GM18505 (cell line): Measurements from ENCODE around the gene KRTAP2-2.
"Not testable (repeated sequence)": the region's sequence is repeated elsewhere in the genome, so short reads cannot be mapped to it uniquely, and the experiment has no call there.

Experiments used
- ATAC-seq: cut with Tn5 transposase; IDR thresholded peaks from one replicate; pipeline ENCODE4 v1.9.1; 2021; ENCODE audit not compliant: unreplicated experiment
- POLR2A ChIP-seq: IDR thresholded peaks from 4 replicates; pipeline ENCODE4 v1.6.1; 2011; ENCODE audit warnings: borderline replicate concordance; ENCODE audit not compliant: insufficient read depth, insufficient read length; ENCODE audit errors: extremely low read depth

The KRTAP2-2 gene

DNA sequence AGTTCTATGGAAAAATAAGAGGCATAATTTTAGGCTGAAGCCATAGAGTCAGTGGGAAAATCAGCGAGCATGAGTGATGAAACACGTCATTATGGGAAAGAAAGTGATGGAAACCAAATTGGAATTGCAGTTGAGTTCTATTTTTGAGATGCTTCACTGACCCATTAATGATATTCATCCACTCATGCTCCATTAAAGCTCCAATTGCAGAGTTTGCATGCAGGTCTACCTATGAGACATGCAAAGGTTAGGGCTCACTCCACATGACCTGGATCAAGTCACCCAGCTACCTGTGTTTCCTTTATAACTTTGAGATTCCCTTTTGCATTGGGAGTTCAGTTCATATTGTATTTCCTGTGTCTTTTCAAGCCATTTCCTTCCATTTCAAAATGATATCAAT lies 18.6 kb upstream of the KRTAP2-2 start:
- ATAC-seq, result no peak
- TF ChIP-seq POLR2A, result no peak

GRCh38 chr17:41071606-41072360 lies 16.8 kb upstream of the KRTAP2-2 start:
- no peak for ATAC-seq
- no peak for TF ChIP-seq POLR2A

GRCh38 chr17:41069031-41069430 lies 14.0 kb upstream of the KRTAP2-2 start:
- no peak for ATAC-seq
- no peak for TF ChIP-seq POLR2A

DNA sequence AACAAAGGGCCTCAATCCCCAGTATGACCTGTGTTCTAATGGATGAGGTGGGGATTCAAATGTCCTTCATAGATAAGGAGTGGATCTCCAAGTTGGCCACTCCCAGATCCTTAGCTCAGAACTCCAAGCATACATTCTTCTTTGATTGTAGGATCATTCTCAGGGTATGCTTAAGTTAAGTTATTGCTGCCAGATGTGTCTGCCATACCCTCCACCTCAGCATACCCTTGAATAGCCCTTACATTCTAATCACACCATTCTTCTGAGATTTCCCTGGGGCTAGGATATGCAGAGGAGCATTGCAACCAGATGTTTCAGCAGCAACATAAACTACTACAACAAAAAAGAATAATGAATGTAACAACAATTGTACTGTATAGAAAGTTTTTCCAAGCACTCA lies 12.3 kb upstream of the KRTAP2-2 start:
- no peak for ATAC-seq
- no peak for TF ChIP-seq POLR2A

DNA sequence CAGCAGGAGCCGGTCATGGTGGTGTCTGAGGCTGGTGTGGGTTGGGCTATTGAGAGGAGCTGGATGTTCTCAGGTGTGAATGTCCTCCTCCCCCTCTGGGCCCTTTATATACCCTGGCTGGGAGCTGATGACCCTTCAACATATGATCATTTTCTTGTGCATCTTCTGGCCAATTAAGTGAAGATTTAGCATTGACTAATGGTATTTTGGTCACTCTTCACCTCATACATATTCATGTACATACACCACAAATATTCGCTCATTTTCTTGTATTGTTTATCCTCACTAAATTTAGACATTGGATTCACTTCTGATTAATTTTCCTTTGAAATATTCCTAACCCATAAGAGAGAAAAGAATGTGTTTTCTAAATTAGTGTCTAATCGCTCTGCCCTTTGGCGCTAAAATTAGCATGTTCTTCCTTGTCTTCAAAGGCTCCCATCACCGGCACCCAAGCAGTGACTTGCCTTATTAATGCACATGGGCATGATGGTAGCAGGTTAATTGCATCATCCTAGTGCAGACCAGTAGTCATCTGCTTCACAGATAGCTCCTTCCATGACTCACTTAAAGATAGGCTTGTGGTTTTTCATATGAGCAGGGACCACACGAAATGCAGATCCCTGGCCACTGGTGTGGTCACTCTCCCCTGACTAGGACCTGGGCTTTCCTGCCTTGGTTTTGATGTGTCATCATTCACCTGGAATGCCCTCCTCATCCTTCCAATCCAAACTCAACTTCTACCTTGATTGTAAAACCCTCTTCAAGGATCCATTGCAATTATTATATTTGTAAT lies 11.0 kb upstream of the KRTAP2-2 start, which contains the start of gene KRTAP2-4:
TSS of gene KRTAP2-4 (minus strand) at position 51 of the 796 bp plus-strand sequence. CDS start at position 17, 34 bp downstream.
- ATAC-seq, result no peak
- TF ChIP-seq POLR2A, result no peak

- ATAC-seq, result not testable (repeated sequence)
These were observed 10.1 kb upstream of the KRTAP2-2 start for GRCh38 chr17:41065016-41065689.

DNA sequence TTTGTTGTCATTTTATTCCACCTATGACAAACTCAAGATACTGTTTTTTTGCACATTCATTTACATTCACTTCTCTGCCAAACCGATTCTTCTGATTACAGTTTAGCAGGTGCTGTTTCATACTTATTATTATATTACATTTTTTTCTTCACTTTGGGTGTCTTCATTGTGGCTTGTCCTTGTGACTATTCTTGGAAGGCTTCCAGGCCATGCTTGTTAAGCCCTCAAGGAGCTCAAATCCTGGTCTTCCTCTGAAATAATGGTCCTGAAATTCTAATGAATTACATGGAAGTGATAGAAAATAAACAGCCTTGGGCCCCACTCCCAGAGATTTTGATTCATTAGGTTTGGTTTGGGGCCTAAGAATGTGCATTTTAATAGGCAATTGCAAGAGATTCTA lies 9.3 kb upstream of the KRTAP2-2 start:
- no peak for TF ChIP-seq POLR2A
- ATAC-seq, result no peak

DNA sequence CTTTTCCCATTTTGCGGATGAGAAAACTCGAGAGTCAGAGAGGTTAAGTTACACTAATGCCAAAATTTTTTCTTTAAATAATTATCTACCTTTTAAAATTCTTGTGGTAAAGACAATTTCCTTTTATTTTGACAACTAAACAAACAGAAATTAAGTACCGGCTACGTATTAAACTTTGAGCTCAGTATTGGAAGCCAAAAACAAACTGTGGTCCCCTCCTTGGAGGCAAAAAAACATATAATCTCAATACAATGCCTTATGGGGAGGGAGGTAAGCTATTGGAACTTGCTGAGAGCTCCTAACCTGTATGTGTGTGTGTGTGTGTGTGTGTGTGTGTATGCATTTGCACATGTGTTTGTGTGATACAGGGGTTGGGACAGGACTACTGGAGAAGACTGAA lies 8.4 kb upstream of the KRTAP2-2 start:
- ATAC-seq, result no peak
- no peak for TF ChIP-seq POLR2A

DNA sequence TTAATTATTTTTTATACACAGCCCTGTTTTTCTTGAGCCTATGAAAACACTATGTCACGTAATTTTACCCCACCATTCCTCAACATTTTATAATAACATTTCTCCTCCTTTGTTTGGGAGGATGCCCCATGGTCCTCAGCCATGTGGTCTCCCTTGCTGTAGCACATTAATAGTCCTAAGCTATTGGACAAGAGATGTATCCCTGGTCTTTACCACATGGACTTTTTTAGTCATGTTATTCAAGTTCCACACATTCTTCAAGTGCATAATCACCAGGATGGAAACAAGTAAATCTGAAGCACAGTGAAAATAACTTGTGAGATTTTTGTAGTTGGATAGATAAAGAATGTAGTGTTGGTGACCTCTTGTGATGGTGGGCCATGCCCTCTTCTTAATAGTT lies 6.9 kb upstream of the KRTAP2-2 start:
- no peak for ATAC-seq
- TF ChIP-seq POLR2A, result no peak

DNA sequence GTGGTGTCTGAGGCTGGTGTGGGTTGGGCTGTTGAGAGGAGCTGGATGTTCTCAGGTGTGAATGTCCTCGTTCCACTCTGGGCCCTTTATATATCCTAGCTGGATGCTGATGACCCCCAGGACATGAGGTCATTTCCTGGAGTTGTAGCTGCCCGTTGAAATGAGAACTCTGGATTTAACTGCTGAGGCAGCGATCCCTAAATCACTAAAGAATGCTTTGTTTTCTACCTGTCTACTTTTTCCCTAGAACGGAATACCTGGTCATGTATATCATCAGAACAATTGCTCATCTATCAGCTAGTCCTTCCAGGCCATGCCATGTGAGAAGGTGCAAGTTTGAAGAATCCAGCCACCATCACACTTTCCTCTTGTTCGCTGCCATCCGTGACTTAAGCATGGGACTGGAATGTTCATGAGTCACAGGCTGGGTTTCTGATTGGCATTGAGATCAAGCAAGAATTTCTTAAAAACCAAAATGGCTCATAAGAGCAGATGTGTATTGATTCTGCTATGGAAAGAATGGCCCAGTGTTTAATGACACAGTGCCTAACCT lies 5.1 kb upstream of the KRTAP2-2 start, which contains the start of gene KRTAP2-3:
TSS of gene KRTAP2-3 (minus strand) at position 63 of the 553 bp plus-strand sequence. CDS start 64 bp downstream, outside the sequence.
- no peak for TF ChIP-seq POLR2A
- ATAC-seq, result no peak

- not testable (repeated sequence) for ATAC-seq
These were observed 4.4 kb upstream of the KRTAP2-2 start for GRCh38 chr17:41059276-41060051.

- TF ChIP-seq POLR2A, result no peak
- no peak for ATAC-seq
These were observed 3.7 kb upstream of the KRTAP2-2 start for GRCh38 chr17:41058741-41059140.

DNA sequence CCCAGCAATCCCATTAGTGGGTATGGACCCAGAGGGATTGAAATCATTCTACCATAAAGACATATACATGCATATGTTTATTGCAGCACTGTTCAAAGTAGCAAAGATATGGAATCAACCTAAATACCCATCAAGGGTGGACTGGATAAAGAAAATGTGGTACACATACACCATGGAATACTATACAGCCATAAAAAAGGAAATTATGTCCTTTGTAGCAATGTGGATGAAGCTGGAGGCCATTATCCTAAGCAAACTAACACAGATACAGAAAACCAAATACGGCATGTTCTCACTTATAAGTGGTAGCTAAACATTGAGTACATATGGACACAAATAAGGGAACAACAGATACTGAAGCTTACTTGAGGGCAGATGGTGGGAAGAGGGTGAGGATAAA lies 2.5 kb upstream of the KRTAP2-2 start:
- no peak for ATAC-seq
- TF ChIP-seq POLR2A, result no peak

DNA sequence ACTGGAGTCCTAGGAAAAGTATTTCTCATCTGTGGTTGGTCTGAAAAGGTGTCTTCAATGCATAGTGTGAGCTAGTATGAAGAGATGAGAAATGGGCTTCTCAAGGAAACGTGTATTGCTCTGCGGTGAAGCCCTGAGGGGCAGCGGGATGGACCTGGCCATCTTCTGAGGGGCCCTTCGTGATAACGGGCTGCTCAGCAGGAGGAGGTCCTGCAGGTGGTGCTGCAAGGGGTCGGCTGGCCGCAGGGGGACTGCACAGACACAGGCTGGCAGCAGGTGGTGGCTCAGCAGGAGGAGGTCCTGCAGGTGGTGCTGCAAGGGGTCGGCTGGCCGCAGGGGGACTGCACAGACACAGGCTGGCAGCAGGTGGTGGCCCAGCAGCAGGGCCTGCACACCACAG lies 474 bp downstream of the KRTAP2-2 start:
- ATAC-seq, result not testable (repeated sequence)
